GM18870 (cell line): ENCODE results near the gene NPS.

Experiments used
- ATAC-seq: cut with Tn5 transposase; IDR thresholded peaks from one replicate; pipeline ENCODE4 v1.9.1; 2021; ENCODE audit warnings: moderate library complexity; ENCODE audit not compliant: unreplicated experiment

The NPS gene, protein sequence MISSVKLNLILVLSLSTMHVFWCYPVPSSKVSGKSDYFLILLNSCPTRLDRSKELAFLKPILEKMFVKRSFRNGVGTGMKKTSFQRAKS

DNA sequence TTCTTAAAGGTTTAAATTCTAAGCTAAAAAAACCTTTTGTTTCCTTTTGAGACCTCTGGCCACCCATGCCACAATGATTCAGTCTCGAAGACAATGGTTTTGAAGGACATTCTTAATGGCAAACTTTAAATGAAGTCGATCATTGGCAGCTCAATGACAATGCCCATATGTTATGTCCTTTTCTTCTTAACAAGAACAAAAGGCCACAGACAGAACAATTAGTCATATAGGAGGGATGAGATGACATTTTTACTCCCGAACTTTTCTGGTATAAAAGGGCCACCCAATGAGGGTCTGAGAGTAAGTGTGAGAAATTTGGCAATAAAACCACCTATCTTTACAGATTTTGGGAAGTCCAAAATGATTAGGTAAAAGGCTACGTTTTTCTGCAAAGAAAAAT, at the start of gene NPS:
Gene NPS, plus strand, starts transcription at position 301 of the 400 bp plus-strand sequence. Its CDS starts 60 bp downstream, at position 361.
- no peak for ATAC-seq

- ATAC-seq = no peak
These were observed 49.0 kb upstream of the NPS start for GRCh38 chr10:127500127-127500526.

DNA sequence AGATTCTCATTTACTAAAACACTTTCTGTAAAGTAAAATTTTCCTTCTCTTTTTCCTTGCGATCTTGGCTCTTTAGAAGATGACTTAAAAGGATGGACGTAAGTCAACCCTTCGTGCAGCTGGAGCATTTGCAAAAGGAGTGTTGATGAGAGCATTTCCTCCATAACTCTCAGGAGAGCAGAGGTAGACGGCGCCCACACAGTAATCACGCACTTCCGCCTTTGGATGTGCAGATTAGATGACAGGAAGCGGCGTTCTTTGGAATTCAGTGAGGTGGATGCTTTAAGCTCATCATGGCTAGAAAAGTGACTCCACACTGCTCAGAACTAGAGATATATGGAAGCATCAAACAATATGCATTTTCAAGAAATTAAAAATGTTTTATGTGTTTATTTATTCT, 43.0 kb upstream of the NPS start:
- ATAC-seq = no peak

GRCh38 chr10:127522298-127522697, 26.8 kb upstream of the NPS start:
- no peak for ATAC-seq

GRCh38 chr10:127523476-127523875, 25.6 kb upstream of the NPS start:
- no peak for ATAC-seq

DNA sequence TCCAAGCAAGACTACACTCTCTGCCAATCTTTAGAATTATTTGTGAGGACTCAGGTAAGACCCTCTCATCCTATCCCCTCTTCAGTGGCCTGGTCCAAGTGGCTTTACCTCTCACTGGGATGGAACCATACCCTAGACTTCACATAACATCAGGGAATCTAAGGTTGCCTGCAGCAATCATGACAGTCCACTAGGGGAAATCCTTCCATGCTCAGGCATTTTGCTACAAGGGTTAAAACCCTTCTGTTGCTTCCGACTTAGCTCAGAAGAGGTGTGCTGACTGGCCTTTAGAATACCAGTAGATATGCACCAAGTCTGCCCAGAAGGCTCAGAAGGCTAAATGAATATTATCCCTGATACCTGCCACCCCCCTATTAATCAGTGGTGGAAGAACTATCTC, 24.9 kb upstream of the NPS start:
- ATAC-seq = no peak

- no peak for ATAC-seq
These were observed 24.0 kb upstream of the NPS start for GRCh38 chr10:127524908-127525665.

DNA sequence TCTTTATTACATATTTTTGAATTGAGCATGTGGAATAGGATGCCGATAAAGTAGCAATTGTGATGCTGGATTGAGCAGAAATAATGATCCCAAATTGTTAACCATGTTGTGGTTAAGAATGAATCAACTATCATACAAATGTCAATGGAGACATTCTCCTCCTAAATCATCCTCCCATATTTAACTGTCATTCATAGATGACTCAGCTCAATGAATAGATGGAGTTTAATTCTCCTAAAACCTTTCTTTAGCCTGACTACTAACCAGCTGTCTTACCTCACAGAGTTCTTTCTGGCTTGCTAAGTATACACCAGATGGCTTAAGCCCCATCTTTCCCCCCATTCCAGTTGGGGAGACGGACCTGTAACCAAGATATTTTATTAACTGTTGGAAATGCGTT, 23.4 kb upstream of the NPS start:
- ATAC-seq = no peak

- no peak for ATAC-seq
These were observed 22.9 kb upstream of the NPS start for GRCh38 chr10:127526161-127526560.

- no peak for ATAC-seq
These were observed 21.8 kb upstream of the NPS start for GRCh38 chr10:127527320-127527719.

- ATAC-seq = no peak
These were observed 21.2 kb upstream of the NPS start for GRCh38 chr10:127527891-127528290.

GRCh38 chr10:127532193-127532592, 16.9 kb upstream of the NPS start:
- no peak for ATAC-seq

DNA sequence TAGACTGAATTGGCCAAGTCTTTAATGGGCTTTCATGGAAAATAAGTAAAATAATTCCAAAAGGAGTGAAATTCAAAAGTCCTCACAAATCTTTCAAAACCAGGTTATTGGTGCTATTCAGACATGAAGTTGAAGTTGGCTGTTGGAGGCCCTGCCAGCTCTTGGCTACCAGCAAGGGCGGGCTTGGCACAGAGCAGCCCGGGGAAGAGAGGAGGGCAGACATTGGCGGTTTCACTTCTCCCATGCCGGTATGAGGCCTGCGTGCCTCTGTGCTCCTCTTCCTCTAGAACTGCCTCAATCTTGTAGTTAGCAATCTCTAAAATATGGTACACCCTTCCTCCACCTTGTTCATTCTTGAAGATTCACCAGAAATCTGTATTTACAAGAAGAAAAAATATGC, 16.4 kb upstream of the NPS start:
- no peak for ATAC-seq

DNA sequence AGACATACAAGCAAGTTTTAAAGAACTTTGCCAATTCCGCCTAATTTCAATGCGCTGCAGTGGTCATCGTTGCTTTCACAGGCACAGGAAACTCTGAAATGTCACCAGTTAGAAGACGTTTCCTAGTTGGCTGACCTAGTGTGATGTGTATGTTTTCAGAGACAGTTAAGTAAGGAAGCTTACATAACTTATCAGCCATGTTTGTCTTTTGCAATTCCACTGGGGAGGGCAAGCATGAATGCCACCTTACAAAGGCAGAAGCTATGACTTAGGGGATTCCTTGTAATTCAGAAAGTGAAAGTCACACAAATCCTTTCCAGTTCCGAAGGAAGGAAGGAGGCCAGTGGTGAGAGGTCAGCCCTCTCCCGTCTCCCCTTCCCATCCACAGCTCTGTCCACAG, 15.0 kb upstream of the NPS start:
- no peak for ATAC-seq

GRCh38 chr10:127534496-127534895, 14.6 kb upstream of the NPS start:
- ATAC-seq = no peak

DNA sequence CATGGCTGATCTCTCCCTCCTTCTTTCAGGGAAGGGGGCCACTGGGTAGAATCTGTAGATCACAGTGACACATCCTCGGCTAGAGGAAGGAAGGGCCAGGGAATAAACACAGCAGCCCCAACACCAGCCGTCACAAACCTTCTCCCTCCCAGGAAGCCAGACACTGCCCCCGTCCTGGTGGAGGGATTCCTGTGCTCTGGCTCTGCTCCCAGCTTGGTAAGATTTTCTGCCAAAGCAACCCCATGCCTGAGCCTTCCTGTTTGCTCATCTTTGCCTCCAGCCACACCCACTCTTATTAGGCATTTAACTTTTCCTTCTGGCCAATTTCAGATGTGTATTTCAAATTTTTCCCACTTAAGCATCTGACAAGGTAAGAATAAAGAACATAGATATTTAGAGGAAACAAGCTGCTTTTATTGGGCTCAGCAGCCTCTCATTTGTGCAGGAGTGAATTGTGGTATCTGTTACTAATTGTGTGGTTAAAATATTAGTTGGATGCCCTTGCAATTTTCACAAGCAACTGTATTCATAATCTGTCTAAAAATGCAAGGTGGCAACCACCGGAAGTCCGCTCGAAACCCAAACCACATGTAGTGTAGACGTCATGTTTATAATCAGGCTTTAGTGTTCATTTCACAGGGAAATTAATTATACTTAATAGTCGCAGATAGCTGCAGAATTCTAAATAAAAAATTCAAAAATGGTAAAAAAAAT, 13.2 kb upstream of the NPS start:
- no peak for ATAC-seq

DNA sequence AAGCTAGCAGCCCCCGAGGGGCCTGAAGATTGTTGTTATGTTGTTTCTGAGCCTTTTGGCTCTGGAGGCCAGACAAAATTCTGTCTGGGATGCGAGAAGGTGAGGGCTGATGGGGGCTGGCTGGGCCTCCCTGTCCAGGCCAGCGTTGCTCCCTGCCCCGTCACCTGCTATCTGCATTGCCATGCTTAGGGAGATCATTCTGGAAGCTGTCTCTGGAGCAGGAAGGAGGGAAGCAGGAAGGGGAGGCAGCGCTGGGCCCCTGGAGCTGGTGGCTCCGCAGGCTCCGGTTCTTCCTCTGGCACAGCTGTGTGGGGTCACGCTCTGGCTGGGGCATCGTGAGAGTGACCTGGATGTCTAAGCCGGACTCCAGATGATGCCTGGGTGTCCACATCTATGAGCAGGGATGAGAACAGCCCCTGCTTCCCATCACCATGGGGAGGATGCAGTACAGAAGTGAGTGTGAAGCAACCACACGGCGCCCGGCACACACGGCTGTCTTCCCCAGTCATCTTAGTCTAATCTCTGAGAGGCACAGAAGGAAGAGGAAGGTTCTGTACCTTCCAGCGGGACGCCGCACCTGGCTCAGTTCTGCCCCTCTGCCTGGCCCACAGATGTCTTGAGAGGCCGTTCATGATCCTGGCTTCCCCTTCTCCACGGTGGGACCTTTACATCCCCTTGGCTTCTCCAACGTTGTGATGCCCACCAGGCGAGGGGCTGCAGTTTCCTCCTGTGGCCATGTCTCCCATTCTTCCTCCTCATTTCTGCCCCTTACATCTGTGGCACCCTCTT, 11.9 kb upstream of the NPS start:
- no peak for ATAC-seq

DNA sequence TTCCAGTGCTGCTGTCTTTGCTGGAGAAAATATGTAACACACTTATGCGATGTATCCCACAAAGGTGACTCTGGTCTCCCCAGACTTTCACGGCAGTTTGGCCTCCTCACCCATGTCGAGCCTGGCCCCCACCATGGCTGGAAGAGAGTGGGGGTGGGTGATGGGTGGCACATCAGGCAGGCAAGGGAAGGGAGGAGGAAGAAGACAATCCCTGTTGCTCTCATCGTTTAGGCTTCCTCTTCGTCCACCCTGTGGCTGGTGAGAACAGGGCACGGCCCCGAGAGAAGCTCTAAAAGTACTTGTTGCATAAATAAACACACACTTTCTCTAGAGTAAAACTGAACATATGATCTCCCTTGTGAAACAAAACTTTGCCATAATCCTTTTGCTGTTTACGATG, 11.2 kb upstream of the NPS start:
- no peak for ATAC-seq

GRCh38 chr10:127548022-127548421, 1.1 kb upstream of the NPS start:
- no peak for ATAC-seq

DNA sequence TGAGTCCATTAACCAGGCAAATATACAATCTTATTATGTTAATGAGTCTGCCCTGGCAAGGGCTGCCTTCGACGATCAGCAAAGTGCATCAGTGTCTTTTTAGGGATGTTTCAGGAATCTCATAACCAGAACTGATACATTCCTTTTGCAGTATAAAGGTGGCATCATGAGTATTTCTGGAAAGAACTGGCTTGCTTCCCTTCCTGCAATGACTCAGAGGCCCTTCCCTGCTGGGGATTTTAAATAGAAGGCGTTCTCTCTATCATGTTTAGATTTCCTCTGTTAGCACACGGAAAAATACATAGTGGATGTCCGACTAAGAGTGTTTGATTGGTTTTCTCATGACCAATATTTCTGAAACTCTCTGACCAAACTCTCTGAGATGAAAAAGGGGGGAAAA, 1.8 kb downstream of the NPS start:
- ATAC-seq = no peak

DNA sequence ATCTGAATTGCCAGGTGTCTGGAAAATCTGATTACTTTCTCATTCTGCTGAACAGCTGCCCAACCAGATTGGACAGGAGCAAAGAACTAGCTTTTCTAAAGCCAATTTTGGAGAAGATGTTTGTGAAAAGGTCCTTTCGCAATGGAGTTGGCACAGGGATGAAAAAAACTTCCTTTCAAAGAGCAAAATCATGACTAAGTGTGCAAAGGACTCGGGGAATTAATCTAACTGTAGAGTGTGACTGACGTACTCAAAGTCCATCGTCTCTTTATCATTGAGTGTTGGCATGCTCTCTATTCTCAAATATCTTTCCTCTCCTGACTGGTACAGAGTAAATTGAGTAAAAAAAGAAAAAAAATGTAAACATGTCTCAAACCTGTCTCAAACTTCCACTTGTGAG, 3.3 kb downstream of the NPS start:
- no peak for ATAC-seq

DNA sequence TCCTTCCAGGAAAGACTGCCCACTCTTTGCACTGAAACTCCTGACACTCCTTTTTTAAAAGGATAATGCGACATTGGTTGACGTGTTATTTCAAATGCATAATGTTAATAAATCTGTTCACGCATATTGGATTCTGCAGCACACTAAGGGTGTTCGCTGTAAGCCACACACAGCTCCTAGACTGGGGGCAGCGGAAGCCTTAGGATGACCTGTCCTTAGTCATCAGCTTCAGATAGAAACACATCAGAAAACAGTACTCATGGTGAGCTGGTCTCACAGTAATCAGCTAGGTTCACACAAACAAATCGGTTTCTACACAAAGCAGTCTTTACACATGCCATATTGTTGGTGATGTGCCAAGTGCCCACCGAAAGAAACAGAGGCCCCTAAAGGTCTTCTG, 4.3 kb downstream of the NPS start:
- no peak for ATAC-seq
